Ishikawa (cell line): ENCODE data around the gene SLC29A2.

Source experiments
- CEBPB ChIP-seq: IDR thresholded peaks from 2 replicates; pipeline ENCODE4 v1.6.1; 2012
- CREB1 ChIP-seq: IDR thresholded peaks from 2 replicates; pipeline ENCODE4 v1.6.1; 2012; ENCODE audit warnings: low read depth
- EGR1 ChIP-seq: IDR thresholded peaks from 2 replicates; pipeline ENCODE4 v1.6.1; 2012
- EP300 ChIP-seq: IDR thresholded peaks from 2 replicates; pipeline ENCODE4 v1.6.1; 2012; ENCODE audit warnings: borderline replicate concordance
- FOXM1 ChIP-seq: IDR thresholded peaks from 2 replicates; pipeline ENCODE4 v1.6.1; 2012; ENCODE audit warnings: low read depth, borderline replicate concordance
- NFIC ChIP-seq: IDR thresholded peaks from 2 replicates; pipeline ENCODE4 v1.6.1; 2012
- RAD21 ChIP-seq: IDR thresholded peaks from 2 replicates; pipeline ENCODE4 v1.6.1; 2012; ENCODE audit warnings: low read depth
- REST ChIP-seq: IDR thresholded peaks from 2 replicates; pipeline ENCODE4 v1.6.1; 2012; ENCODE audit warnings: low read depth, mild to moderate bottlenecking
- TAF1 ChIP-seq: IDR thresholded peaks from 2 replicates; pipeline ENCODE4 v1.6.1; 2012; ENCODE audit warnings: low read depth, mild to moderate bottlenecking
- TCF12 ChIP-seq: IDR thresholded peaks from 2 replicates; pipeline ENCODE4 v1.6.1; 2012; ENCODE audit warnings: low read depth
- TEAD4 ChIP-seq: IDR thresholded peaks from 2 replicates; pipeline ENCODE4 v1.6.1; 2012
- USF1 ChIP-seq: IDR thresholded peaks from 2 replicates; pipeline ENCODE4 v1.6.1; 2012
- YY1 ChIP-seq: IDR thresholded peaks from 2 replicates; pipeline ENCODE4 v1.6.1; 2012; ENCODE audit warnings: low read depth
- ZBTB7A ChIP-seq: IDR thresholded peaks from 2 replicates; pipeline ENCODE4 v1.6.1; 2012; ENCODE audit warnings: low read depth
- TF ChIP-seq, protein P1 (sequence below): IDR thresholded peaks from 2 replicates; pipeline ENCODE4 v1.6.1; 2012

SLC29A2 gene

GRCh38 chr11:66391322-66391721, 19.8 kb upstream of the SLC29A2 start:
- TF ChIP-seq, protein P1, sequence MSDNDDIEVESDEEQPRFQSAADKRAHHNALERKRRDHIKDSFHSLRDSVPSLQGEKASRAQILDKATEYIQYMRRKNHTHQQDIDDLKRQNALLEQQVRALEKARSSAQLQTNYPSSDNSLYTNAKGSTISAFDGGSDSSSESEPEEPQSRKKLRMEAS: no peak
- TF ChIP-seq YY1: no peak
- TF ChIP-seq NFIC: no peak
- TF ChIP-seq CEBPB: no peak
- TF ChIP-seq TEAD4: no peak
- no peak for TF ChIP-seq EP300
- TF ChIP-seq TAF1: no peak
- no peak for TF ChIP-seq REST
- no peak for TF ChIP-seq ZBTB7A
- TF ChIP-seq EGR1: no peak
- no peak for TF ChIP-seq CREB1
- no peak for TF ChIP-seq FOXM1
- no peak for TF ChIP-seq USF1
- no peak for TF ChIP-seq RAD21

DNA sequence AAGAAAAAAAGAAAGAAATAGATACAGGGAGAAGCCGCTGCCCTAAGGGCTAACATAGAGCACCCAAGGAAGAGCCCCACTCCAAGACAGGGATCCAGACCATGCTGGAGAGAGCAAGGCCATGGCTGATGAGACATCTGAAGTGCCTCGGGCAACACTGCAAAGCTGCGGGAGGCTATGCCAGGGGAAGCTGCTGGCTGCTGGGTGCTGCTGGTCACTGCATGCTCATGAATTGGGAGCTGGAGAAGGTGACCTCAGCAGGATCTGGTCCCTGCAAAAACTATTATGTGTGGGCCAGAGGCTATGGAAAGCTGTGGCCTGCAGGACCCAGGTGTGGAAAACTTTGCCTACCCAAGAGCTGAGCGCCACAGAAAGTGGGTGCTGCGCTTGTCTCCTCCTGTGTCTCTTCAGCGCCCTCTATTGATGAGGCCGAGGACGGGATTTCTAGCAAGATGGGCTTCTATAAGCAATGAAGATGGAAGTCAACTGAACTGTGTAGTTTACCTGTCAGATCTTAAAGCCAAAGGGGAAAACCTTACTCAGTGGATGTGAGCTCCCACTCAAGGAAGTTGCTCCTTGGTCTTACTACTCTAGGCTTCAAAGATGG, 17.3 kb upstream of the SLC29A2 start:
- TF ChIP-seq RAD21: peak; percentile 79
- no peak for TF ChIP-seq TAF1

- peak; percentile 94 for TF ChIP-seq CEBPB
- no peak for TF ChIP-seq FOXM1
- TF ChIP-seq YY1: 0 out of 2 replicates have a peak, but pooled peaks have one; percentile 45
- no peak for TF ChIP-seq TCF12
- TF ChIP-seq TEAD4: 0 out of 2 replicates have a peak, but pooled peaks have one; percentile 10
- TF ChIP-seq RAD21: peak; percentile 76
Measured at GRCh38 chr11:66386171-66387069, 14.9 kb upstream of the SLC29A2 start.

- TF ChIP-seq CEBPB: 0 out of 2 replicates have a peak, but pooled peaks have one; percentile 13
- peak; percentile 18; the same call in 1 of the 2 replicates for TF ChIP-seq TEAD4
- TF ChIP-seq EP300: peak; percentile 53; the same call in 1 of the 2 replicates
- peak; percentile 57 for TF ChIP-seq EGR1
- 0 out of 2 replicates have a peak, but pooled peaks have one; percentile 39 for TF ChIP-seq USF1
Measured at GRCh38 chr11:66380264-66380663, 8.7 kb upstream of the SLC29A2 start.

DNA sequence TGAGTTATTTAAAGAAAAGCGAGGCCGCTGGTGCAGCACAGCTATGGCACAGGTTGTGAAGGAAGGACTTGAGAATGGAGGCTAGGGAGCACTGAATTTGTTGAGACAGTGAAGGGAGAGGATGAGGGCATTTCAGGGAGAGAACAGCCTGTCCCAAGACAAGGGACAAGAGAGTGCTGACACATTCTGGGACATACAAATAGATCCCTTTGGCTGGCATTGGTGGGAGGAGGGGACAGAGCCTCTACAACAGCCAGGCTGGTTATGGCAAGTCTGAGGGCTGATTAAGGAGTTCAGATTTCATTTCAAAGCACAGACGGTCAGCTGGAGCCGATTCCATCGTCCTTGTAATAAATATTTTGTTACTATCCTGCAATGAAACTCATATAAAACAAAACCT, 1.7 kb upstream of the SLC29A2 start:
- TF ChIP-seq EP300 (no peak), CEBPB (no peak), FOXM1 (no peak), RAD21 (no peak)

- TF ChIP-seq, protein P1: no peak; the same call in 1 of the 2 replicates
- TF ChIP-seq EGR1: no peak
- TF ChIP-seq TAF1: no peak
- no peak for TF ChIP-seq TCF12
- no peak for TF ChIP-seq FOXM1
- no peak for TF ChIP-seq CEBPB
- TF ChIP-seq RAD21: no peak
- TF ChIP-seq ZBTB7A: no peak
- TF ChIP-seq YY1: no peak
- no peak for TF ChIP-seq EP300
- no peak for TF ChIP-seq NFIC
- TF ChIP-seq USF1: no peak
- no peak for TF ChIP-seq CREB1
- no peak for TF ChIP-seq TEAD4
- TF ChIP-seq REST: no peak
Measured at GRCh38 chr11:66369073-66369894, 2.3 kb downstream of the SLC29A2 start.
